SK-N-SH (cell line): ENCODE results near the gene MINK1. TPM values are rescaled to one million over a fixed set of nuclear protein-coding genes. Genes with fewer than 3 reads are reported as not detected.

Source experiments
- CTCF ChIA-PET: fragments of 300-600, 350-600 bp; formaldehyde crosslinking; extraction: SDS; loops from one replicate; lab custom pipeline; 2021; lab: Yijun Ruan, JAX
- POLR2A ChIA-PET: fragments of 350-600 bp; sonication (Branson Sonifier 250); formaldehyde crosslinking; extraction: SDS; loops from one replicate; lab custom pipeline; 2020; ENCODE audit warnings: antibody characterized with exemption, inconsistent platforms; lab: Yijun Ruan, JAX
- DNase-seq: peaks from one replicate; pipeline ENCODE4 v3.0.0; 2012
- H2AFZ ChIP-seq: fragments of 200-600 bp; sonication (generic); 2 replicates; pipeline ENCODE4 v1.8.1; 2016; ENCODE audit warnings: antibody characterized with exemption, mild to moderate bottlenecking, low read depth
- H3F3A ChIP-seq: fragments of 200-600 bp; sonication (generic); replicated peaks from 2 replicates; pipeline ENCODE3; 2016; ENCODE audit warnings: antibody characterized with exemption, mild to moderate bottlenecking; ENCODE audit not compliant: insufficient read depth
- H3K27ac ChIP-seq, 2 experiments: fragments of 200-500 bp in 1 of 2; fragments of 200-600 bp in 1 of 2; sonication (Bioruptor generic) in 1 of 2; sonication (generic), shearing (Covaris generic) in 1 of 2; 2 replicates each; pipeline versions ENCODE4 v1.5.1 to v1.6.1; 2014 to 2016; ENCODE audit warnings: low read depth in 2 of 2, inconsistent platforms in 1 of 2, low read length in 1 of 2, mild to moderate bottlenecking in 1 of 2, mixed read lengths in 1 of 2
- H3K27me3 ChIP-seq: fragments of 200-600 bp; sonication (generic), shearing (Covaris generic); 2 replicates; pipeline ENCODE4 v1.6.1; 2016; ENCODE audit warnings: mixed run types; ENCODE audit not compliant: insufficient read depth
- H3K36me3 ChIP-seq, 2 experiments: fragments of 200-500 bp in 1 of 2; fragments of 200-600 bp in 1 of 2; sonication (Bioruptor generic) in 1 of 2; sonication (generic) in 1 of 2; replicated peaks in 1 of 2; 2 replicates each; pipeline versions ENCODE3 to v1.5.1; 2014 to 2016; ENCODE audit warnings: low read length in 1 of 2, mild to moderate bottlenecking in 1 of 2; ENCODE audit not compliant: insufficient read depth in 2 of 2, control insufficient read depth in 1 of 2
- H3K4me1 ChIP-seq, 2 experiments: fragments of 200-500 bp in 1 of 2; fragments of 200-600 bp in 1 of 2; sonication (Bioruptor generic) in 1 of 2; sonication (generic), shearing (Covaris generic) in 1 of 2; 2 replicates each; pipeline versions ENCODE4 v1.5.1 to v1.6.1; 2014 to 2016; ENCODE audit warnings: low read depth in 1 of 2, low read length in 1 of 2, mixed run types in 1 of 2; ENCODE audit not compliant: insufficient read depth in 2 of 2, control insufficient read depth in 1 of 2
- H3K4me2 ChIP-seq: fragments of 200-600 bp; sonication (generic), shearing (Covaris generic); 2 replicates; pipeline ENCODE4 v1.6.1; 2017; ENCODE audit warnings: mixed run types
- H3K4me3 ChIP-seq, 2 experiments: fragments of 200-500 bp in 1 of 2; fragments of 200-600 bp in 1 of 2; sonication (Bioruptor generic) in 1 of 2; sonication (generic), shearing (Covaris generic) in 1 of 2; 2 replicates each; pipeline versions ENCODE4 v1.5.1 to v1.8.1; 2014 to 2016; ENCODE audit warnings: low read depth in 2 of 2, inconsistent platforms in 1 of 2, low read length in 1 of 2, mild to moderate bottlenecking in 1 of 2, mixed read lengths in 1 of 2, moderate library complexity in 1 of 2
- H3K79me2 ChIP-seq: fragments of 200-600 bp; sonication (generic); 2 replicates; pipeline ENCODE4 v1.8.1; 2017; ENCODE audit warnings: mild to moderate bottlenecking; ENCODE audit not compliant: insufficient read depth
- H3K9ac ChIP-seq: fragments of 200-600 bp; sonication (generic); 2 replicates; pipeline ENCODE4 v1.6.1; 2017; ENCODE audit warnings: mixed run types
- H3K9me2 ChIP-seq: fragments of 200-600 bp; sonication (generic); 2 replicates; pipeline ENCODE4 v1.6.1; 2017; ENCODE audit warnings: mixed run types
- H3K9me3 ChIP-seq: fragments of 200-600 bp; sonication (generic); 2 replicates; pipeline ENCODE4 v1.6.1; 2017; ENCODE audit warnings: mixed run types, mild to moderate bottlenecking, moderate library complexity
- H4K20me1 ChIP-seq: fragments of 200-600 bp; sonication (generic); 2 replicates; pipeline ENCODE4 v1.6.1; 2017; ENCODE audit warnings: mild to moderate bottlenecking, mixed run types; ENCODE audit not compliant: insufficient read depth
- CHD2 ChIP-seq: fragments of 150-350 bp; IDR thresholded peaks from 2 replicates; pipeline ENCODE4 v1.6.1; 2018; ENCODE audit warnings: low read length; ENCODE audit not compliant: partially characterized antibody
- EZH2phosphoT487 ChIP-seq: fragments of 200-600 bp; sonication (generic); IDR thresholded peaks from 2 replicates; pipeline ENCODE4 v1.6.1; 2017; ENCODE audit warnings: low read depth, mixed run types, mild to moderate bottlenecking, antibody characterized with exemption, moderate library complexity, borderline replicate concordance
- FOSL2 ChIP-seq: IDR thresholded peaks from 2 replicates; pipeline ENCODE4 v1.4.0; 2012; ENCODE audit warnings: low read depth, mild to moderate bottlenecking, moderate library complexity, borderline replicate concordance
- FOXJ3 ChIP-seq: sonication (generic); formaldehyde crosslinking; IDR thresholded peaks from 2 replicates; pipeline ENCODE4 v1.5.1; 2020; ENCODE audit warnings: mild to moderate bottlenecking, missing genetic modification reagents
- GATA2 ChIP-seq: sonication (generic); formaldehyde crosslinking; IDR thresholded peaks from 2 replicates; pipeline ENCODE4 v1.5.0; 2020; ENCODE audit warnings: mild to moderate bottlenecking, missing genetic modification reagents
- MXI1 ChIP-seq: IDR thresholded peaks from 2 replicates; pipeline ENCODE4 v1.6.1; 2012; ENCODE audit warnings: mild to moderate bottlenecking, low read depth, low read length, improper control_type of control experiment
- NFIC ChIP-seq: IDR thresholded peaks from 2 replicates; pipeline ENCODE4 v1.4.0; 2012; ENCODE audit warnings: borderline replicate concordance
- NRF1 ChIP-seq: IDR thresholded peaks from 2 replicates; pipeline ENCODE4 v1.6.1; 2012; ENCODE audit warnings: low read depth, mild to moderate bottlenecking, low read length
- POLR2AphosphoS5 ChIP-seq: IDR thresholded peaks from 2 replicates; pipeline ENCODE4 v1.6.1; 2012; ENCODE audit warnings: low read depth, low read length
- RAD21 ChIP-seq: IDR thresholded peaks from 2 replicates; pipeline ENCODE4 v1.6.1; 2012; ENCODE audit warnings: mild to moderate bottlenecking, low read length
- RCOR1 ChIP-seq: fragments of 150-350 bp; IDR thresholded peaks from 2 replicates; pipeline ENCODE4 v1.6.1; 2017; ENCODE audit warnings: antibody characterized with exemption, low read length
- RFX5 ChIP-seq: IDR thresholded peaks from 2 replicates; pipeline ENCODE4 v1.6.1; 2012; ENCODE audit warnings: mild to moderate bottlenecking, improper control_type of control experiment, low read length
- SIN3A ChIP-seq: IDR thresholded peaks from 2 replicates; pipeline ENCODE4 v1.6.1; 2012; ENCODE audit warnings: low read depth, mild to moderate bottlenecking, low read length, moderate library complexity, borderline replicate concordance
- SMC3 ChIP-seq: IDR thresholded peaks from 2 replicates; pipeline ENCODE4 v1.6.1; 2012; ENCODE audit warnings: low read depth, low read length, improper control_type of control experiment
- TAF1 ChIP-seq: IDR thresholded peaks from 2 replicates; pipeline ENCODE4 v1.6.1; 2012; ENCODE audit warnings: low read depth, mild to moderate bottlenecking, low read length, moderate library complexity, borderline replicate concordance
- YY1 ChIP-seq: IDR thresholded peaks from 2 replicates; pipeline ENCODE4 v1.4.0; 2012; ENCODE audit warnings: low read depth, mild to moderate bottlenecking
- WGBS: methylation state at CpG from one replicate; pipeline ENCODE4 v1.1.6; 2017; ENCODE audit warnings: low lambda C conversion rate; 5-methylcytosine and 5-hydroxymethylcytosine counted together
- polyA plus RNA-seq, 3 experiments: library from polyadenylated mRNA; depleted of rRNA; stranded (reverse); fragments of >200 nt; gene quantifications; 2 replicates each; pipeline ENCODE4 v1.2.3, GENCODE V29; 2012
- TF ChIP-seq, protein P1 (sequence below): fragments of 200-600 bp; sonication (generic); IDR thresholded peaks from 2 replicates; pipeline ENCODE4 v1.6.1; 2017; ENCODE audit warnings: antibody characterized with exemption, mild to moderate bottlenecking, moderate library complexity

Gene MINK1
- polyA plus RNA-seq, 1 of the 3 experiments (the other 2 are of a cell fraction) = 64.7 TPM

DNA sequence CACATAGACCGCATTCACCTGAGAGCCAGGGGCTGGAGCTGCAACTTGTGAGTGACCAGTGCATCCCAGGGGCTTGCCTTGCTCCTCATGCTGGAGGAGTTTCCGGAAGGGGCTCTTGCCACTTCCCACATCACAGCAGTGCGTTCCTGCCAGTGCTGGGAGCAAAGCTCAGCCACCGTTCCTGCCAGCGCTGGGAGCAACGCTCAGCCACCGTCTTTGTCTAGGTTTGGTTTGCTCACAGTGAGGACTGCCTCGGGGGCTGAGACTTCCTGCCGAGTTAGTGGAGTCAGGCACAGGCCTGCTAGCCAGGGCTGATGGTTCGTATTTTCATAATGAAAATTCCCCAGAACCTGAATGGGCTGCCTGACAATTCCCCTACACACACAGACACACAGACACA lies 75.2 kb downstream of the MINK1 start:
- 75% methylated on average over 10 of the region's 10 CpGs for WGBS
- H2AFZ ChIP-seq = no peak overlapping the region
- H3K79me2 ChIP-seq = no peaks in the 10 kb centered on the region
- H3K9ac ChIP-seq = no peak overlapping the region
- H3K4me3 ChIP-seq = no peak overlapping the region
- CTCF ChIA-PET = interaction anchor here (0.6 to 3.0 kb wide), 40 partner anchors 9 to 311 kb away, joined by 3 to 35 read pairs (median 5); partner anchors contain the start of genes C17orf107, CAMTA2, ENO3 and PLD2
- POLR2A ChIA-PET = interaction anchor here (1.0 to 1.7 kb wide), 5 partner anchors 11 to 62 kb away, joined by 3 to 18 read pairs (median 5); partner anchors contain the start of genes RNF167, SLC25A11 and SPAG7
- H3K27me3 ChIP-seq = no peaks in the 10 kb centered on the region
- H3F3A ChIP-seq = peaks cover 3% of the 10 kb centered on the region
- H3K4me2 ChIP-seq = no peak overlapping the region
- no peaks in the 10 kb centered on the region for H4K20me1 ChIP-seq
- DNase-seq = peak; percentile 45
- peaks cover 0 to 13% of the 10 kb centered on the region in 2 experiments; a peak in 1 of 4 replicates for H3K4me1 ChIP-seq
- no peaks in the 10 kb centered on the region for H3K36me3 ChIP-seq
- no peaks in the 10 kb centered on the region for H3K9me3 ChIP-seq
- no peaks in the 10 kb centered on the region for H3K9me2 ChIP-seq
- TF ChIP-seq YY1 (no peak), RCOR1 (no peak), NRF1 (no peak), POLR2AphosphoS5 (no peak), EZH2phosphoT487 (no peak), FOSL2 (no peak), SIN3A (no peak), TAF1 (no peak), FOXJ3 (CRISPR knock-in tag) (no peak), GATA2 (CRISPR knock-in tag) (no peak), CHD2 (no peak)
- H3K27ac ChIP-seq = peak overlapping the region in 1 of 2 experiments; percentile 1; a peak in 1 of 4 replicates

DNA sequence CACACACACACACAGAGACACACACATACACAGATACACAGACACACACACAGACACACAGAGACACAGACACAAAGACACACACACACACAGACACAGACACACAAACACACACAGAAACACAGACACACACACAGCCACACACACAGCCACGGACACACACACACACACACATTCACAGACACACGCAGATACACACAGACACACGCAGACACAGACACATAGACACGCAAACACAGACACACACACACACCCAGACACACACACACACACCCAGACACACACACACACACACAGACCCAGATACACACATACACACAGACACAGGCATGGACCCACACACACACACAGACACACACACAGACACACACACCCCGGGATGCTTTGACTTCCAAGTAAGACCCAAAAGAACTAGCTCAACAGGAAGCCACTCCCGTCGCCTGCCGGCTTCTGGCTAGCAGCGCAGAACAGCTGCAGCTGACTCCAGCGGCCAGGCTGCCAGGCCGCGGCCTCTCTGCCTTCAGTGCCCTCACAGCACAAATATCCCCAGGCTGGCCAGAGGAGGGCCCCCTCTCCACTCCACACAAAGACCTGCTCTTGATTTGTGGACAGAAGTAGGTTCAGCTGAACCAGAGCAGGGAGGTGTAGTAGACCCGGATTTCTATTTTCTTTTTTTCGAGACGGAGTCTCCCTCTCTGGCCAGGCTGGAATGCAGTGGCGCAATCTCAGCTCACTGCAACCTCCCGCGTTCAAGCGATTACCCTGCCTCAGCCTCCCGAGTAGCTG lies 75.8 kb downstream of the MINK1 start:
- peak; percentile 91 for DNase-seq
- Histone ChIP-seq H3F3A (peaks cover 3% of the 10 kb centered on the region), H3K4me2 (no peak overlapping the region), H3K4me3 (peak overlapping the region in 1 of 2 experiments; percentile 11; a peak in 1 of 4 replicates), H3K27ac (peak overlapping the region in 1 of 2 experiments; percentile 0; a peak in 1 of 4 replicates), H3K4me1 (peaks cover 0 to 11% of the 10 kb centered on the region in 2 experiments; a peak in 1 of 4 replicates), H4K20me1 (no peaks in the 10 kb centered on the region), H3K27me3 (no peaks in the 10 kb centered on the region), H3K79me2 (no peaks in the 10 kb centered on the region), H3K36me3 (no peaks in the 10 kb centered on the region), H3K9ac (no peak overlapping the region), H2AFZ (peak overlapping the region; percentile 37; the same call in 1 of the 2 replicates), H3K9me3 (no peaks in the 10 kb centered on the region), H3K9me2 (no peaks in the 10 kb centered on the region)
- ChIA-PET POLR2A (interaction anchor here (0.7 to 1.7 kb wide), 7 partner anchors 11 to 202 kb away, joined by 3 to 18 read pairs (median 3); partner anchors contain the start of genes RNF167, SLC25A11 and SPAG7), CTCF (interaction anchor here (0.6 to 3.0 kb wide), 50 partner anchors 9 to 312 kb away, joined by 3 to 35 read pairs (median 4); partner anchors contain the start of genes C17orf107, CAMTA2, ENO3 and PFN1)
- TF ChIP-seq MXI1 (peak; percentile 60; the same call in 1 of the 2 replicates), TAF1 (0 out of 2 replicates have a peak, but pooled peaks have one; percentile 31), SIN3A (peak; percentile 74; the same call in 1 of the 2 replicates), FOXJ3 (CRISPR knock-in tag) (peak; percentile 11; the same call in 1 of the 2 replicates), SMC3 (peak; percentile 87), RFX5 (no peak), NFIC (no peak), RAD21 (peak; percentile 86)
- TF ChIP-seq, protein P1, sequence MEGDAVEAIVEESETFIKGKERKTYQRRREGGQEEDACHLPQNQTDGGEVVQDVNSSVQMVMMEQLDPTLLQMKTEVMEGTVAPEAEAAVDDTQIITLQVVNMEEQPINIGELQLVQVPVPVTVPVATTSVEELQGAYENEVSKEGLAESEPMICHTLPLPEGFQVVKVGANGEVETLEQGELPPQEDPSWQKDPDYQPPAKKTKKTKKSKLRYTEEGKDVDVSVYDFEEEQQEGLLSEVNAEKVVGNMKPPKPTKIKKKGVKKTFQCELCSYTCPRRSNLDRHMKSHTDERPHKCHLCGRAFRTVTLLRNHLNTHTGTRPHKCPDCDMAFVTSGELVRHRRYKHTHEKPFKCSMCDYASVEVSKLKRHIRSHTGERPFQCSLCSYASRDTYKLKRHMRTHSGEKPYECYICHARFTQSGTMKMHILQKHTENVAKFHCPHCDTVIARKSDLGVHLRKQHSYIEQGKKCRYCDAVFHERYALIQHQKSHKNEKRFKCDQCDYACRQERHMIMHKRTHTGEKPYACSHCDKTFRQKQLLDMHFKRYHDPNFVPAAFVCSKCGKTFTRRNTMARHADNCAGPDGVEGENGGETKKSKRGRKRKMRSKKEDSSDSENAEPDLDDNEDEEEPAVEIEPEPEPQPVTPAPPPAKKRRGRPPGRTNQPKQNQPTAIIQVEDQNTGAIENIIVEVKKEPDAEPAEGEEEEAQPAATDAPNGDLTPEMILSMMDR = peak; percentile 82
- WGBS = 42% methylated on average over 19 of the region's 20 CpGs
